ENCODE measurements around the gene REC114. TPM values are rescaled to one million over a fixed set of nuclear protein-coding genes. Genes with fewer than 3 reads are reported as not detected.

Gene REC114
- total and polyA plus RNA-seq, 9 of the 15 experiments (the other 6 are each of a cell fraction or from before 2014, with no cell fraction given) = 0.07 to 0.24 TPM; not detected in 7

DNA sequence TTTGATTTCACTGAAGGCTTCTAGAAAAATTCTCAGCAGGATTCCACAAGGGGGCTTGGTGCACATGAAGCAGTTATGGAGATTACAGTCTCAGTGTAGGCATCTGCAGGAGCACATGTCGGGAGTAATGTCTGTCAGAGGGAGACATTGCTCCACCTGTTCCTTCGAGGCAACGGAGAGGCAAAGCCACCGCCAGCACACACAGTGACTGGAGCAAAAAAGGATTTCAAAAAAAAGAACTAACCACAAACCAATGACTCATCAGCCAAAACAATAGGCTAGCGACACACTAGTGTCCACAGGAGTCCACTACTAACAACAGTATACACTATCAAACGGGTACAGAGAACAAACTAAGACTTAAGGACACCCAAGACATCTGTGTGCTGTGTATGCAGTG is 121.3 kb downstream of the REC114 start (continued):
- TF ChIP-seq HBP1 (CRISPR knock-in tag; IDR thresholded peaks at IDR 0.05) = no peak
- TF ChIP-seq PTRF (tag; IDR thresholded peaks at IDR 0.05) = no peak
- no peak for TF ChIP-seq ZNF444 (CRISPR knock-in tag; IDR thresholded peaks at IDR 0.05)
- TF ChIP-seq, protein P1, sequence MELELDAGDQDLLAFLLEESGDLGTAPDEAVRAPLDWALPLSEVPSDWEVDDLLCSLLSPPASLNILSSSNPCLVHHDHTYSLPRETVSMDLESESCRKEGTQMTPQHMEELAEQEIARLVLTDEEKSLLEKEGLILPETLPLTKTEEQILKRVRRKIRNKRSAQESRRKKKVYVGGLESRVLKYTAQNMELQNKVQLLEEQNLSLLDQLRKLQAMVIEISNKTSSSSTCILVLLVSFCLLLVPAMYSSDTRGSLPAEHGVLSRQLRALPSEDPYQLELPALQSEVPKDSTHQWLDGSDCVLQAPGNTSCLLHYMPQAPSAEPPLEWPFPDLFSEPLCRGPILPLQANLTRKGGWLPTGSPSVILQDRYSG (tag; conservative IDR thresholded peaks at IDR 0.05; ENCODE audit: low read depth) = no peak
- TF ChIP-seq LCOR (CRISPR knock-in tag; IDR thresholded peaks at IDR 0.05) = no peak; the same call in 1 of the 2 replicates
- TF ChIP-seq EGR1 (conservative IDR thresholded peaks at IDR 0.05) = no peak
- TF ChIP-seq JUND (IDR thresholded peaks at IDR 0.05; ENCODE audit: borderline replicate concordance, low read depth, low read length) = peak; percentile 84
- TF ChIP-seq JUND (tag; IDR thresholded peaks at IDR 0.05; ENCODE audit: borderline replicate concordance, low read depth, low read length) = peak; percentile 93
- TF ChIP-seq SPI1 (IDR thresholded peaks at IDR 0.05; ENCODE audit: borderline replicate concordance, low read depth, low read length) = no peak
- 0 out of 4 replicates have a peak, but pooled peaks of 1 of the 2 experiments have one; percentile 29 for TF ChIP-seq FOXK2 (conservative IDR thresholded peaks at IDR 0.05 in 1 of 2, IDR thresholded peaks at IDR 0.05 in 1 of 2; ENCODE audit: low read depth in 2 of 2)
- no peak for TF ChIP-seq KDM1A (IDR thresholded peaks at IDR 0.05)
- peak; percentile 13; the same call in 1 of the 2 replicates for TF ChIP-seq MYC (IDR thresholded peaks at IDR 0.05; ENCODE audit: low read depth, low read length)
- TF ChIP-seq MYC (CRISPR knock-in tag; IDR thresholded peaks at IDR 0.05; ENCODE audit: borderline replicate concordance, low read depth) = no peak
- TF ChIP-seq ZNF551 (CRISPR knock-in tag; IDR thresholded peaks at IDR 0.05) = no peak
- no peak for TF ChIP-seq KDM4B (IDR thresholded peaks at IDR 0.05; ENCODE audit: borderline replicate concordance in 2 of 2, low read depth in 1 of 2)
- TF ChIP-seq KDM2B (CRISPR knock-in tag; IDR thresholded peaks at IDR 0.05) = no peak
- no peak for TF ChIP-seq MXD1 (CRISPR knock-in tag; IDR thresholded peaks at IDR 0.05; ENCODE audit: borderline replicate concordance, poor library complexity, severe bottlenecking)
- TF ChIP-seq TCF7L2 (IDR thresholded peaks at IDR 0.05; ENCODE audit: low read depth, low read length) = no peak
- TF ChIP-seq RREB1 (CRISPR knock-in tag; IDR thresholded peaks at IDR 0.05) = no peak
- no peak for TF ChIP-seq ZNF717 (CRISPR knock-in tag; IDR thresholded peaks at IDR 0.05)
- TF ChIP-seq ZNF431 (CRISPR knock-in tag; IDR thresholded peaks at IDR 0.05) = no peak

Measured in K562 (cell line).